H54 (cell line): ENCODE measurements around the gene PPP2R5B.

Source experiments
- DNase-seq: peaks from one replicate; pipeline ENCODE4 v3.0.0; 2011; ENCODE audit warnings: low spot score, mixed read lengths; ENCODE audit not compliant: insufficient read length
- FAIRE-seq: peaks from 3 replicates; lab custom pipeline; 2011; peaks lifted over from hg19 to GRCh38; lab: Jason Lieb, UNC
- POLR2A ChIP-seq: IDR thresholded peaks from 2 replicates; pipeline ENCODE4 v1.6.1; 2011; ENCODE audit warnings: low read depth, mild to moderate bottlenecking, low read length

The PPP2R5B gene

DNA sequence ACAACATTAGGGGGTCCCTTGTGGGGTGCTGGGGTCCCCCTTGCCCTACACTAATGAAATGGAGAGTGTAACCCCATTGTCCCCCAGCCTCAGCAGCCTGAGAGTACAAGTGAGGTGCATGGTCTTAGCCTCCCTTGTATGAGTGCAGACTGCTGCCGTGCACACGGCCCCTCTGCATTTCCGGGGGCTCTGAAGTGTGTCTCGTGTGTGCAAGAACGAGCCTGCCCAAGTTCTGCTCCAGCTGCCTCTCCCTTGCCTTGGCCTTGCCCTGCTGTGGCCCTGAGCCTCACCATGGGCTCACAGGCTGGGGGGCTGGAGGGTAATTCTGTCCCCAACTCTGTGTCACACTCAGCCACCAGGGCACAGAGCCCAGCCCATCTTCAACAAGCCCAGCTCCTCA lies 40.9 kb upstream of the PPP2R5B start:
- no peak for TF ChIP-seq POLR2A
- FAIRE-seq, result no peak
- no peak for DNase-seq

- no peak for TF ChIP-seq POLR2A
- no peak for FAIRE-seq
Observed at GRCh38 chr11:64884019-64884418, 40.5 kb upstream of the PPP2R5B start.

DNA sequence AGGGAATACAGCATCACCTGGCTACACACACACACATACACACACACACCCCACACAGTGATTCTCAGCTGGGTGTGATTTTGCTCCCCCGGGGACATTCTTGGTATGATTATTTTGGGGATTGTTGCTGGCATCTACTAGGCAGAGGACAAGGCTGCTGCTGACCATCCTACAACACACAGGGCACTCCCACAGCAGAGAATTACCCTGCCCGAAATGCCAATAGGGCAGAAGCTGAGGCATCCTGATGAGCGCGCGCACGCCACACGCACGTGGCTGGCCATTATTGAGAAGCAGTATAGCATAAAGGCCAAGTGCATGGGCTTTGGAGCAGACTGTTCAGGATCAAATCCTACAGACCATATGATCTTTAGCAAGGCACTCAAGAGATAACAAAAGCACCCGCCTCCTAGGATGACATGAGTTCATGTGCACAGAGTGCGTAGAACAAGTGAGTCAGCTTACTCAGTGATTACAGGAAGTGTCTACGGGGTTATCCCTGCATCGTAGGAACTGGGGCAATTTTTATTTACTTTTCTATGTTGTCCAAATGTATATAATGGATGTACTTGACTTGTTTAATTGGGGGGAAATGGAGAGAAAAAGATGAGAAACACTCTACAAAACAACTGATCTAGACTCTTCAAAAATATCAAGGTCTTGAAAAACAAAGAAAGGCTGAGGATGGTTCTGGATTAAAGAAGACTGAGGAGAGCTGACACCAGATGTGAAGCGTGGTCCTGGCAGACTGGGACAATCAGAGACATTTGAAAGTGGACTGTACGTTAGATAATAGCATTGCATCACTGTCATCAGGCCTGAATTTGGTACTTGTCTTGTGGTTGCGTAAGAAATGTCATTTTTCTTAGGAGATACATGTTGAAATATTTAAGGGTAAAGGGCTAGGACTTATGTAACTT lies 38.9 kb upstream of the PPP2R5B start:
- no peak for FAIRE-seq
- no peak for TF ChIP-seq POLR2A

More at GRCh38 chr11:64884019-64884418, 40.5 kb upstream of the PPP2R5B start:
- DNase-seq, result no peak

GRCh38 chr11:64887234-64887756 lies 37.2 kb upstream of the PPP2R5B start:
- DNase-seq, result no peak
- no peak for TF ChIP-seq POLR2A
- no peak for FAIRE-seq

More for the DNA sequence above, 38.9 kb upstream of the PPP2R5B start:
- DNase-seq, result no peak

DNA sequence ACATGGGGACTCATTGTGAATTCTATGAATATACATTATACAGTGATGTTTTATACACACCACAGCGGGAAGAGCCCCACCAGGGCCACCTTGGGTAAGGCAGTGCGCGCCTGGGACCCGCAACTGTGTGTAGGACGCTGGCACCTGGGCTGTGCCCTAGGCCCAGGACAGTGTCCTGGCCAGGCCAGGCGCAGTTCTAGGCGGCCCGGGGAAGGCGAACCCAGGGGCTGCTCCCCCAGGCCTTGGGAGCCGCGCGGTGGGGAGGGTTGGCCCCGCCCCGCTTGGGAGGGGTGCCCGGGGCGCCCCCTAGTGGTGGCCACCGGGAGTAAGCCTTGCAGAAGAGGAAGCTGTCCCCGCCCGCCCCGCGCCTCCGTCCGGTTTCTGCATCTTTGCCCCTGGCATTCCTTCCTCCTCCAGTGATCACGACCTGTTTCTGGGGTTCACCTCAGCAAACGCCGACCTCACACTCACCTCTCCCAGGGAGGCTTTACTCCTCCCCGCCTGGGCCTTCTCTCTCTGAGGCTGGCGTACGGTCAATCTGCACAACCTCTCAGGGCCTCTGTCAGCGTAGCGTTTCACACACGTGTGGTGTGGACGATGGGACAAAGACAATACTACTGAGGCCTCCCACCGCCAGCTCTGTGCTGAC lies 36.6 kb upstream of the PPP2R5B start:
- peak; percentile 72 for DNase-seq
- no peak for FAIRE-seq
- no peak for TF ChIP-seq POLR2A

- FAIRE-seq (no peak), DNase-seq (no peak)
- TF ChIP-seq POLR2A, result no peak
Observed at GRCh38 chr11:64888406-64888728, 36.1 kb upstream of the PPP2R5B start.

GRCh38 chr11:64888729-64889511 lies 35.6 kb upstream of the PPP2R5B start:
- DNase-seq (no peak), FAIRE-seq (no peak)

DNA sequence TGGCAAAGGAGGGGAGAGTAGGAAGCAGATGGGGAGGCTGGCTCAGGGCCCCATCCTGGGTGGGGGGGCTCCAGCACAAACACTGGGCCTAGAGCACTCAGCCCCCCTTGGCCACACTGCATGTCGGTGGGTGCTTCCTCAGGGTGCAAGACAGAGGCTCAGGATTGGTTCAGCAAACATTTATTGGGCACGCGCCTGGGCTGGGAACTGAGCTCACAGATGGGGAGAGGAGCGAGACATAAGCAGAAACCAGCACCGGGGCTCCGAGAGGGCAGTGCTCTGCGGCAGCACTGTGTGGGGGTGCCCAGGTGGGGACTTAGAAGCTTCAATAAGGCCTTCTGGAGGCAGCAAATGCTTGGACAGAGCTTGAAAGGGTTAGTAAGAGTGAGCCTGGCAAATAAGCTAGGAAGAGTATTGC lies 34.0 kb upstream of the PPP2R5B start:
- TF ChIP-seq POLR2A, result no peak
- DNase-seq (no peak), FAIRE-seq (no peak)

More at GRCh38 chr11:64888729-64889511, 35.6 kb upstream of the PPP2R5B start:
- TF ChIP-seq POLR2A, result no peak

- no peak for TF ChIP-seq POLR2A
- no peak for FAIRE-seq
- DNase-seq, result no peak
Observed at GRCh38 chr11:64891215-64891848, 33.2 kb upstream of the PPP2R5B start.

GRCh38 chr11:64891880-64892279 lies 32.6 kb upstream of the PPP2R5B start:
- no peak for TF ChIP-seq POLR2A
- FAIRE-seq, result no peak
- no peak for DNase-seq

GRCh38 chr11:64892411-64892831 lies 32.1 kb upstream of the PPP2R5B start:
- FAIRE-seq (no peak), DNase-seq (no peak)
- TF ChIP-seq POLR2A, result no peak

- TF ChIP-seq POLR2A, result no peak
- FAIRE-seq, result no peak
- DNase-seq, result no peak
Observed at GRCh38 chr11:64892838-64893193, 31.7 kb upstream of the PPP2R5B start.

DNA sequence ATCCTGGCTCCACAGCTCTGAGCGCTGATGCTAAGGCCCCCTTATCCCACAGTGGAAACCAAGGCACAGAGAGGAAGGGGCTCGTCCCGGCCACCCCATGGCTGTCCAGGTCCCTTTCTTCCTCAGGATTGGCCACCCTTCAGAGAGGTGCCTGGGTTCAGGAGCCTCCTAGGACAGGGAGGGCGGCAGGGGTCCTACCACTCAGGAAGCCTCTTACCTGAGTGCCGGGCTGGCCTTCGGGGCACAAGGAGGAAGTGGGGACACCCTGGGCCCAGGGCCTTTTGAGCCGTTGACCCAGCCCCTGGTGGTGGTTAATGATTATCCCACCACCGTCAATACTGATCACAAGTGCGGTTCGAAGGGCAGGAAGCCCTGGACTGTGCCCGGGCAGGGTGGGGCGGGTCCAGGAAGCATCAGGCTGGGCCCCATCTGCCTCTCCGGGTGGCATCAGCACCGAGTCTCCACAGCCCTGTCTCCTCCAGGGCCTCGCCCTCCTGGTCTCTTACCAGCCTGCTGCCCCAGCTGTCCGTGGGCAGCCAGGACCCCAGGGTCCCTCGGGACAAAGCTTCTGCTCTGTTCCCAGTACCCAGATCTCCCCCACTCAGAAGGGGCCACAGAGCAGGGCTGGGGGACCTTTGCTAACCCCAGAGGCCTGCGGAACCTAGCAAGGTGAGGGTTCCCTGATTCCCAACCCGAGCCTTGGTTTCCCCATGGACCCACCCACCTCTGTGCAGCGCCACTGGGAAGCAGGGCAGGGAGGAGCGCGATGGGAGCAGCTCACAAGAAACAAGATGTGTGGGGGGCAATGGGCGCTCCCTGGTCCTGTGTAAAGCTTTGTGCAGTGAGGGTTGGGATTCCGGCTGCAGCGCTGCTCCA lies 31.1 kb upstream of the PPP2R5B start:
- TF ChIP-seq POLR2A, result no peak
- FAIRE-seq, result no peak
- DNase-seq, result no peak
